Chondrocyte (in vitro differentiated cells): ENCODE measurements around the gene LRCH1. TPM values are rescaled to one million over a fixed set of nuclear protein-coding genes. Genes with fewer than 3 reads are reported as not detected.
"Not testable (repeated sequence)": the region's sequence is repeated elsewhere in the genome, so short reads cannot be mapped to it uniquely, and the experiment has no call there.

Experiments
- DNase-seq: peaks from one replicate; pipeline ENCODE4 v3.0.0; 2021; ENCODE audit warnings: mixed read lengths, low spot score
- H3K27ac Mint-ChIP-seq: one replicate; pipeline ENCODE4 v1.8.0; 2021; ENCODE audit warnings: mild to moderate bottlenecking, moderate library complexity, mixed read lengths; ENCODE audit not compliant: unreplicated experiment
- H3K27me3 Mint-ChIP-seq: 2 replicates; pipeline ENCODE4 v1.8.0; 2021; ENCODE audit warnings: low read depth, mixed read lengths
- H3K36me3 Mint-ChIP-seq: 2 replicates; pipeline ENCODE4 v1.8.0; 2021; ENCODE audit warnings: low read depth, mixed read lengths
- H3K4me1 Mint-ChIP-seq: 2 replicates; pipeline ENCODE4 v1.8.0; 2021; ENCODE audit warnings: low read depth, mild to moderate bottlenecking, mixed read lengths
- H3K4me3 Mint-ChIP-seq: one replicate; pipeline ENCODE4 v1.8.0; 2021; ENCODE audit warnings: mild to moderate bottlenecking, moderate library complexity, mixed read lengths; ENCODE audit not compliant: unreplicated experiment
- H3K9me3 Mint-ChIP-seq: 2 replicates; pipeline ENCODE4 v1.8.0; 2021; ENCODE audit warnings: low read depth, mixed read lengths
- CTCF ChIP-seq: fragments of 200-600 bp; sonication (generic); IDR thresholded peaks from 2 replicates; pipeline ENCODE4 v1.5.0; 2021; ENCODE audit warnings: antibody characterized with exemption, mild to moderate bottlenecking, moderate library complexity
- total RNA-seq: library from RNA; stranded (reverse); gene quantifications from 3 replicates; pipeline ENCODE4 v1.2.1, GENCODE V29; 2021

The LRCH1 gene
- total RNA-seq, 1 donor from 2014 or later = 14.4 TPM

- Mint-ChIP-seq H3K9me3 (no peaks in the 10 kb centered on the region), H3K36me3 (no peaks in the 10 kb centered on the region), H3K4me1 (peaks cover 17% of the 10 kb centered on the region), H3K4me3 (no peak overlapping the region), H3K27me3 (no peaks in the 10 kb centered on the region), H3K27ac (no peak overlapping the region)
- TF ChIP-seq CTCF = no peak
- no peak for DNase-seq
Measured at GRCh38 chr13:46761866-46762265, 208.9 kb downstream of the LRCH1 start.

GRCh38 chr13:46769925-46770324, 217.0 kb downstream of the LRCH1 start:
- not testable (repeated sequence) for H3K9me3 Mint-ChIP-seq

GRCh38 chr13:46771693-46772092, 218.7 kb downstream of the LRCH1 start:
- peaks cover 34% of the 10 kb centered on the region for H3K4me1 Mint-ChIP-seq
- no peak for TF ChIP-seq CTCF
- no peaks in the 10 kb centered on the region for H3K9me3 Mint-ChIP-seq
- no peaks in the 10 kb centered on the region for H3K27me3 Mint-ChIP-seq
- DNase-seq = no peak
- H3K27ac Mint-ChIP-seq = no peak overlapping the region
- H3K4me3 Mint-ChIP-seq = no peak overlapping the region
- peaks cover 23% of the 10 kb centered on the region for H3K36me3 Mint-ChIP-seq

More at GRCh38 chr13:46769925-46770324, 217.0 kb downstream of the LRCH1 start:
- not testable (repeated sequence) for DNase-seq, H3K27me3 Mint-ChIP-seq, H3K4me3 Mint-ChIP-seq, H3K27ac Mint-ChIP-seq
- peaks cover 15% of the 10 kb centered on the region for H3K36me3 Mint-ChIP-seq
- H3K4me1 Mint-ChIP-seq = peaks cover 20% of the 10 kb centered on the region

- Mint-ChIP-seq H3K27me3 (no peaks in the 10 kb centered on the region), H3K9me3 (no peaks in the 10 kb centered on the region), H3K4me3 (no peak overlapping the region), H3K27ac (peak overlapping the region; percentile 13), H3K4me1 (peaks cover 39% of the 10 kb centered on the region), H3K36me3 (peaks cover 29% of the 10 kb centered on the region)
- no peak for DNase-seq
- TF ChIP-seq CTCF = no peak
Measured at GRCh38 chr13:46773541-46773940, 220.6 kb downstream of the LRCH1 start.

GRCh38 chr13:46775385-46776107, 222.6 kb downstream of the LRCH1 start:
- Mint-ChIP-seq H3K9me3 (no peaks in the 10 kb centered on the region), H3K27ac (peak overlapping the region; percentile 13), H3K36me3 (peaks cover 29% of the 10 kb centered on the region), H3K4me1 (peaks cover 39% of the 10 kb centered on the region), H3K27me3 (no peaks in the 10 kb centered on the region), H3K4me3 (no peak overlapping the region)
- no peak for DNase-seq
- no peak for TF ChIP-seq CTCF

GRCh38 chr13:46778095-46778494, 225.1 kb downstream of the LRCH1 start:
- no peak for DNase-seq
- Mint-ChIP-seq H3K36me3 (peaks cover 31% of the 10 kb centered on the region), H3K4me1 (peaks cover 46% of the 10 kb centered on the region), H3K4me3 (no peak overlapping the region), H3K9me3 (no peaks in the 10 kb centered on the region), H3K27ac (peak overlapping the region; percentile 29), H3K27me3 (no peaks in the 10 kb centered on the region)
- no peak for TF ChIP-seq CTCF
